22Rv1 (cell line): ENCODE data around the gene DMD.

Source experiments
- ZFX ChIP-seq: fragments of 450-650 bp; IDR thresholded peaks from 2 replicates; pipeline ENCODE4 v1.6.1; 2017; ENCODE audit warnings: antibody characterized with exemption, borderline replicate concordance
- TF ChIP-seq, protein P1 (sequence below): fragments of 450-650 bp; IDR thresholded peaks from 2 replicates; pipeline ENCODE4 v1.5.1; 2017; ENCODE audit warnings: mild to moderate bottlenecking

DNA sequence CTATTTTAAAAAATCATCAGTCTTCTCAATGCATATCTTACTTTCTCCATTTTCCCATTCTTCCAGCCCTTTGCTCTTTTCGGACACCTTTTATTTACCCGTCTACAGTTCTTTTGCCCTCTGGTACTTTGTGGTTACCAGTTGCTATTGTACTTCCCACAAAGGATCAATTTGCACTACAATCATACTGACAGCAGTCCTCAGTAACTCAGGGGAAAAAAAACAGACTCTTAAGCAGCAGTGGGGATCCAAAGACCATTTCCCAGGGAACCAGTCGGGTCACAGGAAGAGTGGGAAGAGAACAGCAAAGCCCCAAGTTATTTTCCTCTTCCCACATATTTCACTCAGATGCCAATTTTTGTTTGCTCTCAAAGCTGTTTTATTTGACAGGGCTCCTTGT lies 23.1 kb downstream of the DMD start:
- TF ChIP-seq, protein P1, sequence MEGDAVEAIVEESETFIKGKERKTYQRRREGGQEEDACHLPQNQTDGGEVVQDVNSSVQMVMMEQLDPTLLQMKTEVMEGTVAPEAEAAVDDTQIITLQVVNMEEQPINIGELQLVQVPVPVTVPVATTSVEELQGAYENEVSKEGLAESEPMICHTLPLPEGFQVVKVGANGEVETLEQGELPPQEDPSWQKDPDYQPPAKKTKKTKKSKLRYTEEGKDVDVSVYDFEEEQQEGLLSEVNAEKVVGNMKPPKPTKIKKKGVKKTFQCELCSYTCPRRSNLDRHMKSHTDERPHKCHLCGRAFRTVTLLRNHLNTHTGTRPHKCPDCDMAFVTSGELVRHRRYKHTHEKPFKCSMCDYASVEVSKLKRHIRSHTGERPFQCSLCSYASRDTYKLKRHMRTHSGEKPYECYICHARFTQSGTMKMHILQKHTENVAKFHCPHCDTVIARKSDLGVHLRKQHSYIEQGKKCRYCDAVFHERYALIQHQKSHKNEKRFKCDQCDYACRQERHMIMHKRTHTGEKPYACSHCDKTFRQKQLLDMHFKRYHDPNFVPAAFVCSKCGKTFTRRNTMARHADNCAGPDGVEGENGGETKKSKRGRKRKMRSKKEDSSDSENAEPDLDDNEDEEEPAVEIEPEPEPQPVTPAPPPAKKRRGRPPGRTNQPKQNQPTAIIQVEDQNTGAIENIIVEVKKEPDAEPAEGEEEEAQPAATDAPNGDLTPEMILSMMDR = no peak
- no peak for TF ChIP-seq ZFX
